Measurements from ENCODE around the gene LANCL2. TPM values are rescaled to one million over a fixed set of nuclear protein-coding genes. Genes with fewer than 3 reads are reported as not detected.

The LANCL2 gene
- total RNA-seq, 1 experiment from 2014 or later: 21.8 TPM

- intact Hi-C loops (cut with micrococcal nuclease; ENCODE audit: unreplicated experiment): no loop called here
- POLR2A ChIA-PET (ENCODE audit: unreplicated experiment): no interaction called here
- H3K9me3 ChIP-seq (ENCODE audit: insufficient read depth, low read depth): no peaks in the 10 kb centered on the region; the same call in 1 of the 2 replicates
- TF ChIP-seq EZH2 (IDR thresholded peaks at IDR 0.05; ENCODE audit: low read depth) (no peak), CTCF (conservative IDR thresholded peaks at IDR 0.05) (no peak)
- H3K4me2 ChIP-seq: no peak overlapping the region
- H4K20me1 ChIP-seq (ENCODE audit: insufficient read depth): peaks cover 2% of the 10 kb centered on the region; the same call in 1 of the 2 replicates
- H3K27me3 ChIP-seq (ENCODE audit: insufficient read depth, low read depth): no peaks in the 10 kb centered on the region
- no peak for DNase-seq
- H3K27ac ChIP-seq: no peak overlapping the region
- no peaks in the 10 kb centered on the region for H3F3A ChIP-seq (ENCODE audit: insufficient read depth, low read depth)
- no peaks in the 10 kb centered on the region for H3K4me1 ChIP-seq (replicated peaks; ENCODE audit: insufficient read depth)
- H3K36me3 ChIP-seq (ENCODE audit: low read depth): peaks cover 34% of the 10 kb centered on the region
- BruUV-seq (replicated peaks): no TSS peak
- no peak overlapping the region for H2AFZ ChIP-seq
- no peak overlapping the region for H3K4me3 ChIP-seq
- H3K9me2 ChIP-seq (ENCODE audit: insufficient read depth): no peaks in the 10 kb centered on the region
- no peaks in the 10 kb centered on the region for H3K79me2 ChIP-seq (ENCODE audit: low read depth)
- CTCF ChIA-PET: no interaction called here
Observed at GRCh38 chr7:55468495-55468894, 103.4 kb downstream of the LANCL2 start.

- CTCF ChIA-PET: no interaction called here
- peaks cover 34% of the 10 kb centered on the region for H3K36me3 ChIP-seq (ENCODE audit: low read depth)
Observed at GRCh38 chr7:55469271-55469681, 104.1 kb downstream of the LANCL2 start.

GRCh38 chr7:55469721-55470120, 104.6 kb downstream of the LANCL2 start:
- CTCF ChIA-PET: interaction anchor here (0.5 kb wide), 1 partner anchor 69 kb away, joined by 6 read pairs; no protein-coding TSS in a partner anchor

More at GRCh38 chr7:55469271-55469681, 104.1 kb downstream of the LANCL2 start:
- DNase-seq: no peak
- BruUV-seq (replicated peaks): no TSS peak
- Histone ChIP-seq H3K27ac (no peak overlapping the region), H3K9me2 (ENCODE audit: insufficient read depth) (no peaks in the 10 kb centered on the region), H3K27me3 (ENCODE audit: insufficient read depth, low read depth) (no peaks in the 10 kb centered on the region), H2AFZ (no peak overlapping the region), H3K79me2 (ENCODE audit: low read depth) (no peaks in the 10 kb centered on the region), H3K4me3 (no peak overlapping the region), H3K9me3 (ENCODE audit: insufficient read depth, low read depth) (no peaks in the 10 kb centered on the region; the same call in 1 of the 2 replicates), H4K20me1 (ENCODE audit: insufficient read depth) (peaks cover 8% of the 10 kb centered on the region; the same call in 1 of the 2 replicates), H3F3A (ENCODE audit: insufficient read depth, low read depth) (no peaks in the 10 kb centered on the region), H3K4me2 (no peak overlapping the region), H3K4me1 (replicated peaks; ENCODE audit: insufficient read depth) (no peaks in the 10 kb centered on the region)
- no peak for TF ChIP-seq EZH2 (IDR thresholded peaks at IDR 0.05; ENCODE audit: low read depth)
- no peak for TF ChIP-seq CTCF (conservative IDR thresholded peaks at IDR 0.05)
- POLR2A ChIA-PET (ENCODE audit: unreplicated experiment): no interaction called here
- intact Hi-C loops (cut with micrococcal nuclease; ENCODE audit: unreplicated experiment): no loop called here

More at GRCh38 chr7:55469721-55470120, 104.6 kb downstream of the LANCL2 start:
- intact Hi-C loops (cut with micrococcal nuclease; ENCODE audit: unreplicated experiment): no loop called here
- peaks cover 30% of the 10 kb centered on the region for H3K36me3 ChIP-seq (ENCODE audit: low read depth)
- H3K9me3 ChIP-seq (ENCODE audit: insufficient read depth, low read depth): no peaks in the 10 kb centered on the region
- H3K4me2 ChIP-seq: no peak overlapping the region
- no peaks in the 10 kb centered on the region for H3K4me1 ChIP-seq (replicated peaks; ENCODE audit: insufficient read depth)
- TF ChIP-seq EZH2 (IDR thresholded peaks at IDR 0.05; ENCODE audit: low read depth) (no peak), CTCF (conservative IDR thresholded peaks at IDR 0.05) (no peak)
- BruUV-seq (replicated peaks): no TSS peak
- no peak overlapping the region for H3K4me3 ChIP-seq
- POLR2A ChIA-PET (ENCODE audit: unreplicated experiment): no interaction called here
- no peaks in the 10 kb centered on the region for H3K79me2 ChIP-seq (ENCODE audit: low read depth)
- no peak overlapping the region for H3K27ac ChIP-seq
- no peaks in the 10 kb centered on the region for H3F3A ChIP-seq (ENCODE audit: insufficient read depth, low read depth)
- no peaks in the 10 kb centered on the region for H3K27me3 ChIP-seq (ENCODE audit: insufficient read depth, low read depth)
- peaks cover 8% of the 10 kb centered on the region; the same call in 1 of the 2 replicates for H4K20me1 ChIP-seq (ENCODE audit: insufficient read depth)
- H2AFZ ChIP-seq: no peak overlapping the region
- no peak for DNase-seq
- H3K9me2 ChIP-seq (ENCODE audit: insufficient read depth): no peaks in the 10 kb centered on the region

Data from PC-9 (cell line).